C4-2B (cell line): ENCODE measurements around the gene DKK3.

ENCODE experiments used
- H3K27ac ChIP-seq: fragments of 450-650 bp; 2 replicates; pipeline ENCODE4 v1.5.1; 2017
- ZFX ChIP-seq: fragments of 450-650 bp; IDR thresholded peaks from 2 replicates; pipeline ENCODE4 v1.6.1; 2017
- TF ChIP-seq, protein P1 (sequence below): fragments of 450-650 bp; conservative IDR thresholded peaks from 2 replicates; pipeline ENCODE4 v1.5.1; 2017; ENCODE audit warnings: mild to moderate bottlenecking

The DKK3 gene

DNA sequence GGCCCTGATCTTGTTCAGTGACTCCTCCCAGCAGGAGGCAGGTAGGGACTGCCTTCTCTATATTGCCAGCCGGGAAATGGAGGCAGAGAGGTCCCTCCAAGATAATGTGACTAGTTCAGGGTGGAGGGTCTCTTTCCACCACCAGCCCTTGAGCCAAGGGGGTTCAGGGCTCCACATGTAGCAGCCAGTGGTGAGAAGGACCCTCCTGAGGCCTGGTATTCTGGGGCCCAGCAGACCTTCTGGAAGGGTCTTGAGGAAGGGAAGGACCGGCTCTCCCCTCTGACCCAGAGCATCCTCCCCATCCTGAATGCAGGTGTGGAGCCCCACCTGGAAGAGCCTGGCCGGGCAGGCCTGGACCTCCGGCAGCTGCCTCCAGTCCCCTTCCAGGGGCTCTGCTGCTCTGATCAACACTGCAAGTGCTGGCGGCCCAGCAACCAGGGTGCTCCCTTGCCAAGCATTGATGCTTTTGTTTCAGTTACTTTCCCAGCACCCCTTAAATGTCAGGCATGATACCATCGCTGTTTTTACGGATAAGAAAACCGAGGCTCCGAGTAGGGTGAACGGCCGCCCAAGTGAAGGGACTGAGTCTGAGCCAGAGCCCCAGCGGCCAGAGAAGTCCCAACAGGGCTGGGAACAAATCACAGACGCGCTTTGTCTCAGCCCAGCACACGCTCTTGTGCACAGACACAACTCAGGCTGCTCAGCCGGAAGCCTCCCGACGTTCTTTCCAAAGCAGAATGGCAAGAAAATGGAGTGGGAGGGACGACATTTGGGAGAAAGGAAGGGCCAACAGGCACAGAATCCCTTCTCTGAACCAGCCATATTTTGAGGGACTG lies 38.8 kb downstream of the DKK3 start:
- H3K27ac ChIP-seq: no peak overlapping the region
- TF ChIP-seq, protein P1, sequence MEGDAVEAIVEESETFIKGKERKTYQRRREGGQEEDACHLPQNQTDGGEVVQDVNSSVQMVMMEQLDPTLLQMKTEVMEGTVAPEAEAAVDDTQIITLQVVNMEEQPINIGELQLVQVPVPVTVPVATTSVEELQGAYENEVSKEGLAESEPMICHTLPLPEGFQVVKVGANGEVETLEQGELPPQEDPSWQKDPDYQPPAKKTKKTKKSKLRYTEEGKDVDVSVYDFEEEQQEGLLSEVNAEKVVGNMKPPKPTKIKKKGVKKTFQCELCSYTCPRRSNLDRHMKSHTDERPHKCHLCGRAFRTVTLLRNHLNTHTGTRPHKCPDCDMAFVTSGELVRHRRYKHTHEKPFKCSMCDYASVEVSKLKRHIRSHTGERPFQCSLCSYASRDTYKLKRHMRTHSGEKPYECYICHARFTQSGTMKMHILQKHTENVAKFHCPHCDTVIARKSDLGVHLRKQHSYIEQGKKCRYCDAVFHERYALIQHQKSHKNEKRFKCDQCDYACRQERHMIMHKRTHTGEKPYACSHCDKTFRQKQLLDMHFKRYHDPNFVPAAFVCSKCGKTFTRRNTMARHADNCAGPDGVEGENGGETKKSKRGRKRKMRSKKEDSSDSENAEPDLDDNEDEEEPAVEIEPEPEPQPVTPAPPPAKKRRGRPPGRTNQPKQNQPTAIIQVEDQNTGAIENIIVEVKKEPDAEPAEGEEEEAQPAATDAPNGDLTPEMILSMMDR: no peak
- no peak for TF ChIP-seq ZFX

DNA sequence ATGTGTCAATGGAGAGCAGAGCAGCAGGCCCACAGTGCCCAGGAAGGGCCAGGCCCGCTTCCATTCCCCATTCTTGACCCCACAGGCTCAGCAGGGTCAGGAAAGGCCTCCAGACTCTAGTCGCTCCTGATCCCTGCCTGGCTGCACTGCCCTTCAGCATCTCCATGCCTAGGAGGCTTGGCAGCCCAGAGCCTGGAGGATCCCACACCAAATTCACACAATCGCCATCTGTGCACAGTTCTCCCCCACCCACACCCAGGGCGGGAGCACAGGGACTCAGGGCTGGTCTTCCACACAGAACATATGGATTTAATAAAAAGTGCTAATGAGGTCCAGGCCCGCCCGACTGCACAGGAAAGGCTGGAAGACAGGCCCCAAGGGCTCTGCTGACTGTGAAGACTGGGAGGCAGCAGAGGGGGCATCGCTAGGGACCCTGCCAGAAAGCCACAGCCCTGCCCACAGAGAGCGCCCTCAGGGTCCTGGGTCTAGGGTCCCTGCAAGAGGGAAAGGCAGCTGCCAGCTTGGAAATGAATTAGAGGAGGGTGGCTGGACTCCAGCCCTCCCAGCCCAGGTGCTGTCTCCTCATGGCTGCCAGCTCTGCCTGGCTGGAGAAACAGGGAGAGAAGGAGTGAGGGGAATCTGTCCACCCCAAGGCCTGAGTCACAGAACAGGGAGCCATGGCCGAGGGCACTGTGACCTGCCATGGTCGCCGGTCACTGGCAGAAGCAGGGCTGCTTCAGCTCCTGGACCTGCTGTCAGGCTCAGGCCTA lies 39.7 kb downstream of the DKK3 start:
- TF ChIP-seq ZFX: no peak
- TF ChIP-seq, protein P1: no peak
- no peak overlapping the region for H3K27ac ChIP-seq

DNA sequence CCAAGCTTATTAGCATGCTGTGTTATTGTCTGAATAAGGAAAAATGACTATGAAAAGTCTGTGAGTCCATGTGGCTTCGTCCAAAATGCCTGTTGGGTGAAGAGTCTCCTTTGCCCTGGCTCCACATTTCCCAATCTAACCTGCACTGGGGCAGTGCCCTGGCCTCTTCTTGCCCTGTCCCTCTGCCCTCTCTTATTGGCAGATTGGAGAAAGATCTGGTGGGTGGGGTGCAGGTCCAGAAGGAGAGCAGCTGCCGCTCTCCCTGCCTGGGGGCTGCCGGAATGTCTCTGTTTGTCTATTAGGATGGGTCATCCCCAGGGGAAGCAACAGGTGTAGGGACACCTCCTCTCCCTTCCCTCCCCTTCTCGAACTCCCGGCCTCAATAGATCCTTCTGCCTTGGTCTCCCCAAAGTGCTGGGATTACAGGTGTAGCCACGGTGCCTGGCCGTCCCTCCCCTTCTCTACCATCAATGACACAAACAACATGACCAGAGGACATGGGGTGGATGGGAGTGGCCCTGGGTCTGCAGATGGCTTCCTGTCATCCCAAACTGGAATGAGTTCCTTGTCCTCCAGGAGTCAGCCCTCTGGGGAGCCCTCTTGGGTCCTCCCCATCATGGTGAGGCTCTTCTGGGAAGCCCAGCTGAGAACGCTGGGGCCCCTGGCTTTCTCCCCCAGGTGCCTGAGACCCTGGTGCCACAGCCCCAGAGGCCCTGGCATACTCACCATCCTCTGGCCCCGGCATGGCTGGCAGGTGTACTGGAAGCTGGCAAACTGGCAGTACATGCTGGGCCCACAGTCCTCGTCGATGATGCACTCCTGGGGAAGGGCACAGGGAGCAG lies 40.5 kb downstream of the DKK3 start:
- TF ChIP-seq, protein P1: no peak
- TF ChIP-seq ZFX: no peak
- no peak overlapping the region for H3K27ac ChIP-seq

- H3K27ac ChIP-seq: no peak overlapping the region
- TF ChIP-seq, protein P1: peak; percentile 94
- TF ChIP-seq ZFX: no peak
Measured at GRCh38 chr11:11966826-11967668, 41.4 kb downstream of the DKK3 start.

DNA sequence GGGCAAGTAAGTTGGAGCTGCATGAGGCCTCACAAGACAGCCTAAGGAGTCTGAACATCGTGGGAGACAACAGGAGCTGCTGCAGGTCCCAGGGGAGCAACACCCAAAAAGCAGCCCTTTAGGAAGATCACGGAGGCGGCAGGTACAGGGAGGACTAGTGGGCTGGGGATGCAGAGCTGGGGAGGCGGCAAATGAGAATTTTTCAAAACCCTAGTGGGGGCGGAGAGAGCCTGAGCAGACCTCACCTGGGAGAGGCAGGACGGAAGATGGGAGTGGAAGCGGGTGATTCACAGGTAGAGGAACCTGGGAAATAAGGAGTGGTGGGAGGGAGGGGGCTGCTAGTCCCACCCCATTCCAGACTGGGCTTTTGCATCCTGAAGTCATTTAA lies 42.1 kb downstream of the DKK3 start:
- H3K27ac ChIP-seq: no peak overlapping the region
- no peak for TF ChIP-seq ZFX
- TF ChIP-seq, protein P1: no peak

DNA sequence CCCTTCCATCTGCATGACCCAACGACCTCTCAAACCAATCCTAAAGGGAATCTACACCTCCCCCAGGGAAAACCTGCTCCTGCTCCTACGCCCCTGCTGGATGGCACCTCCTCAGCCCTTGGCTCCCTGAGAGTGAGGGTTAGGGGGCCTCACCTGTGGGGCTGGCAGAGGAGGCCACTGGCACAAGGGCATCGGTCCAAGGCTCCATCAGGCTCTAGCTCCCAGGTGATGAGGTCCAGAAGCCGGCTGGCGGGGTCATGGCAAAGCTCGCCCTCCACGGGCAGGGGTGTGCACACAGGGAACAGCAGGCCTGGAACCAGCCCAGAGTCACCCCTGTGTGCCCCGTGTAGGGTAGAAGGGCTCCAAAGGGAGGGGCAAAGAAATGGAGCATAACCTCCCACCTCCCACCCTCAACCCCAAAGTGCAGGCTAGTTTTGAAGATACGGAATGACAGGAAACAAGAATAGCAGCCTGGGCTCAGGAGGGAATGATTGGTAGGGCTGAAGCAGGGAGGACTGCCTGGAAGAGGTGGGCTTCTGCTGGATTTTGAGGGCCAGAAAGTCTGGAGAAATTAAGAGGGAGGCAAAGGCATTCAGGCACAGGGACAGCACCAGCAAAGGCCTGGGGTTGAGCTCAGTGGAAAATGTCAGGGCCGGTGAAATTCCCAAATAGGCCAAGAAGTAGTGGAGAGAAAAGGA lies 42.6 kb downstream of the DKK3 start:
- no peak overlapping the region for H3K27ac ChIP-seq
- TF ChIP-seq, protein P1: no peak
- TF ChIP-seq ZFX: no peak
